GM19025 (cell line): ENCODE data around the gene PTPRG.

Source experiments
- ATAC-seq: cut with Tn5 transposase; IDR thresholded peaks from one replicate; pipeline ENCODE4 v1.9.1; 2021; ENCODE audit warnings: mild to moderate bottlenecking, low read depth, moderate library complexity; ENCODE audit not compliant: unreplicated experiment

PTPRG gene

DNA sequence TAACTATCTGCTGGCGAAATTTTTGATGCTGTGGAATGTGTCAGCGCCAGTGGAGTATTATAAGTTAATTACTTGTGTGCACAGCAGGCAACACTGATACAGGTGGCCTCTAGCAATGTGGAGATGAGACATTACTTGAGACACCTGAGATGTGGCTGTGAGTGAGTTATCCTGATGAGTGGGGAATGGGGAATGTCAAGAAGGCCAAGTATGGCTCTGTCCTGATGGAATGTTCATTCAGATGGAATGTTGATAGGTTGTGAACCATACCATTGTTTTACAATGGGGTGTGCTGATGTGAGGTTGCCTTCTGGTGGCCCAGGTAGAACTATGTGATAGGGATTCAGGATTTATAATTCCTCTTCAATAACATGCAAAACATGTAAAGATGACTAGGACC is 404.8 kb downstream of the PTPRG start:
- ATAC-seq = no peak

DNA sequence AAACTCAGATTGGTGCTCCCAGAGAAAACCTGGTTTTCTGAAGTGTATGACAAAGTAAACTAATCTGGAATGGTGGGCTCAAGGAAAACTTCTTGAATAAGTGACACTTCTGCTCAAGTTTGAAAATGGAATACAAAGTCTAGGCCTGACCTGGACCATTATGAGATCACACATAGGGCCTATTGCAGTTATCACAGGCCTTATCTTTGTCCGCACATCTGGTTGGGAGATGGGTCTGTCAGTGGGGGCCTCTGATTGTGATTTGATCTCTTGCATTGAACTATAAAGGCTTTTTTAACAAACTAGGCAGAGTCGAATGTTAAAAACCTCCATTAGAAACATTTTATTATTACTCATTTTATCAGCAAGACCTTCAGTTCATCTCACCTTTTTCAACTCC is 405.6 kb downstream of the PTPRG start:
- no peak for ATAC-seq

DNA sequence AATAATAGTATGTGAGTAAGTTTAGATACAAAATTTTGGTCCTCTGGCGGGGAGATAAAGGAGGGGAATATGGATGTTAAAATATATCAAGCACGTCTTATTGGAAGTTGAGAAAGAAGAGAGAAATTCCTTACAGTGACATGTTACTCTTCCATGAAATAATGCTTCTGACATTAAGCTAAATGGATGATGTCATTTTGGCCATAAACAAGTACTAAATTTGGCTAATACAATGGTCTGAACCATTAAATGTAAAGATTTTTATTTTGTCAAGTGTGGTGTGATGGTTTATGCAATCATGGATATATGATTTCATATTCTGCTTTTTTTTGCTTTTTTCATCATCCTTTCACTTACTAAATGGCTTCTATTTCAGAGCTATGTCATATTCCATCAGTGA is 406.6 kb downstream of the PTPRG start:
- ATAC-seq = no peak

DNA sequence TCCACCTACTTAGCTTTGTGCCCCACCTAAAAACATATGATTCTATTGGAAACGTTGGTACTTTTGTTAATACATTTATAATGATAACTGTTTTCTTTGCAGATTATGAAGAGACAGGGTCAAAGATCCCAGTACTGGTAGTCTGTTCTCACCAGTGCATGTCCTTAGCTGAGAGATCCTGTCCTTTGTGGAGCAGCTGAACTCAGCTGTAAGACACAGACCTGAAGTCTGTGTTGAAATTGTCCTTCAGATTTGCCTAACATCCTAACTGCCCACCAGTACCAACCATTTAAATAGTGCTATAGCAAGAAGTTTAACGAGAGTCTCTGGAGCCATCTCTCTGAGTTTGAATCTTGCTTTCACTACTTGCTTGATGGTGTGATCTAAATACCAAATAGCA is 413.3 kb downstream of the PTPRG start:
- ATAC-seq = no peak

GRCh38 chr3:61975199-61975598 is 413.8 kb downstream of the PTPRG start:
- ATAC-seq = no peak

GRCh38 chr3:61975936-61976335 is 414.6 kb downstream of the PTPRG start:
- no peak for ATAC-seq

DNA sequence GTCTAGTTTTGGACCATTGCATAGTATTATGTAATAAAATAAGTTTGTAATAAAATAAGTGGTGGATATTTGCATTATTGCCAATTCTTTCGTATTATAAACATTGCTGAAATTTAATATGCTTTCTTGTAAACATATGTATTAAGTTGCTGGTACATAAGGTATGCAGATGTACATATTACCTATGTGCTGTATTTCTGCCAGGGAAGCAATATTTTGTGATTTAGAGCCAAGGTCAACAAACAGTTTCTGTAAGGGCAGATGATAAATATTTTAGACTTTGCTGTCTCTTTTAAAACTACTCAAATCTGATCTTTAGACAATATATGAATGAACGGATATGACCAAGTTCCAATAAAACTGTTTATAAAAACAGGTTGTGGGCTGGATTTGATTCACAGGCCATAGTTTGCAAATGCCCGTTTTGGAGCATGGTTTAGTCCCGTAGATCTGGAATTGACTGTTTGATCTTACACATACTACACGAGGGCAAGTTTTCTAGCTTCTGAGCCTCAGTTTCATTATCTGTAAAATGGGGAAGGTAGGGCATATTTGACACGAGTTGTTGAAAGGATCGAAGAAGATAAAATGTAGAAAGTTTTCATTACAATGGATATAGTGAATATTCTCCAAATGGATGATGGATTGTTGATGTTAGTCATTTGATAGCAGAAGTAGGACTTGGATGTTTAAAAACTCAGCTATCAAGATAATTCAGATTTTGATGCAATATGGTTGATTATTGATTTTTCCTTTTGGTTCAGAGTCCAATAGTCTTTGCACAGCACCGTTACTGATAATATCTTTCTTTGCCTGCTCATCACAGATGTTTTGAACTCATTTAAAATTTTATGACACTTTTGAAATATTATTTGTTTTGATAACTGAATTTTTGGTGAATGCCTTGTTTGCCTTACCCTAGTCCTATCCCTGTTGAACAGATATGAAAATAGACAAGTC is 417.4 kb downstream of the PTPRG start:
- no peak for ATAC-seq

DNA sequence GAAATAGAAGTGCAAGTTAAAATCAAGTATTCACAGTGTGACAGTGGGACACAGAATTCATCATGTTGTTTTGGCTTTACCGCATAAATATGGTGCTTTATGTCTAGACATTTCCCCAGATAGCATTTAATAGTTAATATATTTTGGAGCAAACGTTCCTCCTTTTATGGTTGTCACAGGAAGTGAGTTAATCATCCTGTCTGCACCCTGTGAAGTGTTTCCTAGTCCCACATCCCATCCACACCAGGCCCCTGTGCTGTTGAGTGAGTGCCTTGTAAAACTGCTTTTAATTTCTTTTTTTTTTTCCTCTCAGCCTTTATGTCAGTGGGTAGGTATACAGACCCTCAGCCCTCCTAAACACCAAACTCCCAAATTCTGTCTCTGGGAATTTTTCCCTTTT is 418.3 kb downstream of the PTPRG start:
- ATAC-seq = no peak

DNA sequence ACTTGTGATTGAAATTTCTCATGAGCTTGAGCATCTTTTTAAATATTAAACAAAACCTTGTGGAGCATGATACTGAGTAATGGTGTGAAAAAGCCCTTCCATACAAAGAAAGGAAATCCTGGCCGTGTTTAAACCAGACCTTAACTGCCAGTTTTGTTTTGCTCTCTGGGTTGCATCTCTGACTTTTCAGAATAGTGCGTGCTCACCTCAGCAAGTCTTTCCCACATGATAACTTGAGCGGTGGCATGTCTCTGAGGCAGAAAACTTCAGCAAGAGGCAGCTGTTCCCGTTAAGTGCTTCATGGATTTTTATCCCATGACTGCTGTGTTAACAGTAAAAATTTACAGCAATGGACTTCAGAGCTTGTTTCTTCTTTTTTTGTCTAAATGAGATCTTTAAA is 418.7 kb downstream of the PTPRG start:
- ATAC-seq = no peak

DNA sequence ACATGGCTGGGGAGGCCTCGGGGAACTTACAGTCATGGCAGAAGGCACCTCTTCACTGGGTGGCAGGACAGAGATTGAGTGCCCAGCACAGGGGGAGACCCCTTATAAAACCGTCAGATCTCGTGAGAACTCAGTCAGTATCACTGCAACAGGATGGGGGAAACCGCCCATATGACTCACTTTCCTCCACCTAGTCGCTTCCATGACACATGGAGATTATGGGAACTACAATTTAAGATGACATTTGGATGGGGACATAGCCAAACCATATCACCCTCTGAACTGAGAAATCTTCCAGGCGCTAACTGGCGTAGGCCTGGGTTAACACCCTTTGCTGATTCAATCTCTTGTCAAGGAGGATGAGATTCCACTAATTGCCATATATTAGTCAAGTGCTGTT is 419.7 kb downstream of the PTPRG start:
- ATAC-seq = no peak

DNA sequence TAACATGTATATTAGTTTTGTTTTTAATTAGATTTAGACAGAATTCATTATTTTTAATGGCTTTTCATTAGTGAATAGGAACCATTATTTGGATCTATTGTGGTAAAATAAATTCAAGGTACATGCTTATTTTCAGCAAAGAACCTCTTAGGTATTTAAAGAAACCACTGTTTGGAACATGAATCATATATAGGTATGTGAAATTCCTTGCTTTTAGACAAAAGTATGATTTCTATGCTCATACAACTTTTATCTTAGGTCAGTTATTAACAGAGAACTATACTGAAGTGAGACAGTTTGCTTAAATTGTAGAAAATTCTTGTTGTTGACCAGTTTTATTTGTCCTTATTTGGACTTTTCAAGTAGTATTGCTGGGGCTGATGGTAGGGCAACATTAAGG is 422.1 kb downstream of the PTPRG start:
- no peak for ATAC-seq

DNA sequence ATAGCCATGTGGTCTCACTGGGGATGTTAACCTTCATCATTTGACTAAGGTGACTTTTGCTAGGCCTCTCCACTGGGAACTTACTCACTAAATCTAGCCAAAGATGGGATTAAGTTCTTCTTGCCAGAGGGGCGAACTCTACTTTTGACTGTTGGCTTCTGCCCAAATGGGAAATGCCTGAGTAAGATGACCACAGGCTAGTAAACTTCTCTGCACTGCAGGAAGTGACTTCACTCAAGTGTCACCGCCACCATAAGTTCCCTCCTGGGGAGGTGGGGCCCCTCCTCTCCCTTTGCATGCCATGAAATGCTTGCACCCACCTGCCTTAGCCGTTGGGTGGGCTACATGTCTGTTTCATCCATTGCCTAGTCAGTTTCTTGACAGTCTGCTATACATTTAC is 423.6 kb downstream of the PTPRG start:
- ATAC-seq = no peak

DNA sequence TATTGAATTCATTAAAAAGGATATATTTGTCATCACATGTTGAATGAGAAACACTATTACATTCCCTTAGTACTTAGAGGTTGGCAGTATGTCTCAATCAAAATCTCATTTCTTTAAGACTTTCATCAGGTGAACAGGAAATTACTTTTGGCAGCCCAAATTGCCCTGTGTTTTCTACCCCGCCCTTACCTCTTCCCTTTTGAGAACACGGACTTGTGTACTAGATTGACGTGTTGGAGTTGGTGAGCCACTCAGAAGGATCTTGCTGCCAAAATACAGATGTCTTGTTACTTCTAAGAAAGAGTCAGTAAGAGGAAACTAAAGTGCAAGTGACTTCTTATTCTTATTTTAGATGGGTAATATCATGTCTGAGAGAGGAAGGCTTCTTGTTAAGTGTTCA is 425.1 kb downstream of the PTPRG start:
- ATAC-seq = no peak

- ATAC-seq = no peak
These were observed 428.3 kb downstream of the PTPRG start for GRCh38 chr3:61989681-61990080.

DNA sequence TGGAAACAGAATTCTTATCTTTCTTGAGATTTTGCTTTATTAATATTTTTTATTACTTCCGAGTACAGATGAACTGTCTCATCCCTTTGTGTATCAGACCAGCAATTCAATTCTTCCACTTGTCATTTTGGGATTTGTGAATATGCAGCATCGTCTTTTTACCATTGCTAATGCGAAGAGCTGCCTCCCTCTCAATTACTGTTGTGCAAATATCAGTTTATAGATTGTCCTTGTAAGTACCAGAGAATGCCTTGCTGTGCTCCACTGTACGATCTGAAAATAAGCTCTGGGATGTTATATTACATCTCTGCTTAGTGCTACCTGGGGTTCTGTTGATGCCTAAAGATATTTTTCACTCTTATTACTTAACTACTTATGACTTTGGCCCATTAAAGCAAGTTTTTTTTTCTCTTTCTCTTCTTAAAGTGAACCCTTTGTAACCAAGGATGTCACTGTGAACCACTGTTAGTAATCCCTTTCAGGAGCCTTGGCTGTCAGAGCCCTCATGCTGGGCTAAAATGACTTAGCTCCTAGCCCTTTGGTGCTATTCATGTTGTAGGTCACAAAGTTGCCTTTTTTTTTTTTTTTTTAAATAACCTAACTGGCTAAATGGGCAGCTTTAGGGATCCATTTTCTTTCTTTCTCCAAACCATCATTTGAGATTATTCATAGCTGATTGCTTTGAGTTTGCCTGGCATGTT is 429.1 kb downstream of the PTPRG start:
- no peak for ATAC-seq

DNA sequence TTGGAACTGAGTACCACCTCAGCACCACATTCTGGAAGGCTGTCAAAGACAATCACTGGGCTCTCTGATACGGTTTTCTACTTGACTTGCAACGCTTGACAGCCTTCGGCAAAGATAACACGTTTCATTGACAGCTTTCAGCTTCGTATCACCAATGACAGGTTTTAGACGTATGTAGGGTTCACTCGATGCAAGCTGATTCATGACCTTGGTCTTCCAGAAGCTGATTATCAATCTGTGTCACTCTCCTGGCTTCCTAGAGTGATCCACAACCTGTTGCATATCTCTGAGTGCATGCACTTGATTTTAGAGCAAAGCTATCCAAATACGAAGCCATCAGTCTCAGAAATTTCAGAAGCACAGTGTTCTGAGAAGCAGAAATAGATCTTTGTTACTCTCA is 430.3 kb downstream of the PTPRG start:
- no peak for ATAC-seq

DNA sequence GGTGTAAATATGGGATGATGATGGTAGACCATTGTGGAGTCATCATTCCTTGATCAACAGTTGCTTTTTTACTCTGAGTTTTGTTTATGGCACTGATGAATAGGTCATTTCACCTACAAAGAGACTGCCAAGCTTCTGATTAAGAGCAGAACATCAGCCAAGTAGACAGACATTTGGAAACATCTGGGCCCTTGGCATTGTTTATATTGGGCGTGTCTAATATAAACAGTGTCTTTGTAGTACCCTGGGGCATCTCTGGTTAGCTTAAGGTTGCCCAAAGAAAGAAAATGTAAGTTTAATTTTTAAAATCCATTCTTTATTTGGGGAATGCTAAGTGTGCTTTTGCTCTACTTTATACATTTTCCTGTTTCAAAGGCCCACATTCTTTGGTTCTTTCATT is 435.0 kb downstream of the PTPRG start:
- no peak for ATAC-seq

GRCh38 chr3:61997101-61997500 is 435.7 kb downstream of the PTPRG start:
- no peak for ATAC-seq

- no peak for ATAC-seq
These were observed 442.5 kb downstream of the PTPRG start for GRCh38 chr3:62003835-62004234.

- no peak for ATAC-seq
These were observed 445.7 kb downstream of the PTPRG start for GRCh38 chr3:62007036-62007435.

DNA sequence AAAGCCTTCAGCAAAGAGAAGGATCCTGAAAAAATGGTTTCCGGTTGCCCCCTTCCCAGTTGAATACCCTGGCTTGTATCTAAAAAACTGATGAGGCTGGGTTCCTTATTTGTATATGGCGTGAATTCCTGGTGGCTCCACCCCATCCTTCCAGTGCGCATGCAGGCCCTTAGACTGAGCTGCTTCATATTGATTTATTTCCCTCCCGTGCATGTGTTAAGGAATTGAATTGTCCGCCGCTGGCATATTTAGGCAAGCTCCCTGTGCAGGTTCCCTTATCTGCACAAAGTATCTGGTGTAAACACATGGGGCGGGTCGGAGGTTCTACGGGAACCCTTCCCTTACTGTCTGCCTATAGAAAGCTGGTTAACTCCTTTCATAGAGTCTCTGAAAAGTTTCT is 449.6 kb downstream of the PTPRG start:
- no peak for ATAC-seq

- ATAC-seq = no peak
These were observed 450.3 kb downstream of the PTPRG start for GRCh38 chr3:62011666-62012065.
